ENCODE measurements around the gene LRFN5.
"Not testable (repeated sequence)": the region's sequence is repeated elsewhere in the genome, so short reads cannot be mapped to it uniquely, and the experiment has no call there.

The LRFN5 gene

DNA sequence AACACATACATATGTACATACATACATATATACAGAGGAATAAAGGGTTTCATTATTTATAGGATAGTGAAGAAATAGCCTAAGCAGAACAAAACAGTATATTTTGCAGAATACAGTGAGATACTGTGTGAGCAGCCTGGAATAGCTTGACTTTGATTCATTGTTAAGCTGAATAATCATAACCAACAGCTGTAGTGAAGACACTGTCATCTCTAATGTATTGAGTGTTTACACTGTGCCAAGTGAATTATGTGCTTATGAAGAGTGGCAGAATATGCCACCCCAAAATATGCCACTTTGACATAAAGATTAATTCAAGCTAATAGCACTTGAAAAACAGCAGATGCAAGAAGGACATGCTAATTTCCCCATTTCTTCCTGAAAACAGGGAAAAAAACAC, 48.2 kb upstream of the LRFN5 start:
- H3K36me3 ChIP-seq (ENCODE audit: control insufficient read depth in 2 of 2, insufficient read depth in 1 of 2, low read length in 2 of 2), result no peaks in the 10 kb centered on the region
- H3K4me1 ChIP-seq (ENCODE audit: control insufficient read depth, insufficient read depth, low read length), result no peaks in the 10 kb centered on the region
- ChIA-PET POLR2A (no interaction called here), CTCF (no interaction called here)
- H3K9me3 ChIP-seq (ENCODE audit: control insufficient read depth, insufficient read depth, low read depth, low read length), result no peaks in the 10 kb centered on the region
- H3K27ac ChIP-seq (ENCODE audit: extremely low read depth, low read depth, low read length), result no peak overlapping the region
- TF ChIP-seq SP3 (tag by site-specific recombination; IDR thresholded peaks at IDR 0.05) (no peak), ZNF530 (tag by site-specific recombination; IDR thresholded peaks at IDR 0.05; ENCODE audit: low read depth) (no peak), ZNF610 (tag by site-specific recombination; IDR thresholded peaks at IDR 0.05; ENCODE audit: borderline replicate concordance) (no peak), ZBTB21 (tag by site-specific recombination; IDR thresholded peaks at IDR 0.05) (no peak), KLF1 (tag by site-specific recombination; IDR thresholded peaks at IDR 0.05) (no peak), ZNF747 (tag by site-specific recombination; IDR thresholded peaks at IDR 0.05) (no peak), ZEB2 (tag by site-specific recombination; IDR thresholded peaks at IDR 0.05) (no peak), ZNF776 (tag by site-specific recombination; IDR thresholded peaks at IDR 0.05; ENCODE audit: borderline replicate concordance) (no peak), ZFP3 (tag by site-specific recombination; IDR thresholded peaks at IDR 0.05; ENCODE audit: low read depth) (no peak), ZNF558 (tag by site-specific recombination; IDR thresholded peaks at IDR 0.05) (no peak), ZNF791 (tag by site-specific recombination; IDR thresholded peaks at IDR 0.05) (no peak), HOXA7 (CRISPR knock-in tag; IDR thresholded peaks at IDR 0.05; ENCODE audit: borderline replicate concordance) (no peak), PRDM1 (tag by site-specific recombination; IDR thresholded peaks at IDR 0.05) (no peak), ZNF513 (tag by site-specific recombination; IDR thresholded peaks at IDR 0.05) (no peak)
- TF ChIP-seq, protein P1, sequence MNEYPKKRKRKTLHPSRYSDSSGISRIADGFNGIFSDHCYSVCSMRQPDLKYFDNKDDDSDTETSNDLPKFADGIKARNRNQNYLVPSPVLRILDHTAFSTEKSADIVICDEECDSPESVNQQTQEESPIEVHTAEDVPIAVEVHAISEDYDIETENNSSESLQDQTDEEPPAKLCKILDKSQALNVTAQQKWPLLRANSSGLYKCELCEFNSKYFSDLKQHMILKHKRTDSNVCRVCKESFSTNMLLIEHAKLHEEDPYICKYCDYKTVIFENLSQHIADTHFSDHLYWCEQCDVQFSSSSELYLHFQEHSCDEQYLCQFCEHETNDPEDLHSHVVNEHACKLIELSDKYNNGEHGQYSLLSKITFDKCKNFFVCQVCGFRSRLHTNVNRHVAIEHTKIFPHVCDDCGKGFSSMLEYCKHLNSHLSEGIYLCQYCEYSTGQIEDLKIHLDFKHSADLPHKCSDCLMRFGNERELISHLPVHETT (tag by site-specific recombination; IDR thresholded peaks at IDR 0.05), result no peak
- no peak overlapping the region for H3K4me3 ChIP-seq (ENCODE audit: low read depth, low read length)

DNA sequence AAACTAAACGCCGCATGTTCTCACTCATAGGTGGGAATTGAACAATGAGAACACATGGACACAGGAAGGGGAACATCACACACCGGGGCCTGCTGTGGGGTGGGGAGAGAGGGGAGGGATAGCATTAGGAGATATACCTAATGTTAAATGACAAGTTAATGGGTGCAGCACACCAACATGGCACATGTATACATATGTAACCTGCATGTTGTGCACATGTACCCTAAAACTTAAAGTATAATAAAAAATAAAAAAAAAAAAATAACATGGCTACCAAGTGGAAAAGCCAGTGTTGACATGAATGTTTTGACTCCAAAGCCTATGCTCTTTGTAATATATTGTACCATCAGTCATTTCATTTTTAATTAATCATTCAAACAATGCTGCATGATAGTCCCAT, 39.8 kb upstream of the LRFN5 start:
- H3K9me3 ChIP-seq (ENCODE audit: control insufficient read depth, insufficient read depth, low read depth, low read length); H3K4me1 ChIP-seq (ENCODE audit: control insufficient read depth, insufficient read depth, low read length); CTCF ChIA-PET; POLR2A ChIA-PET; H3K27ac ChIP-seq (ENCODE audit: extremely low read depth, low read depth, low read length); H3K4me3 ChIP-seq (ENCODE audit: low read depth, low read length); H3K36me3 ChIP-seq (ENCODE audit: control insufficient read depth in 2 of 2, insufficient read depth in 1 of 2, low read length in 2 of 2): not testable (repeated sequence)

GRCh38 chr14:41568979-41569378, 37.7 kb upstream of the LRFN5 start:
- Histone ChIP-seq H3K4me3 (ENCODE audit: low read depth, low read length) (no peak overlapping the region), H3K27ac (ENCODE audit: extremely low read depth, low read depth, low read length) (no peak overlapping the region), H3K9me3 (ENCODE audit: control insufficient read depth, insufficient read depth, low read depth, low read length) (no peaks in the 10 kb centered on the region), H3K4me1 (ENCODE audit: control insufficient read depth, insufficient read depth, low read length) (no peaks in the 10 kb centered on the region), H3K36me3 (ENCODE audit: control insufficient read depth in 2 of 2, insufficient read depth in 1 of 2, low read length in 2 of 2) (no peaks in the 10 kb centered on the region)
- ChIA-PET POLR2A (no interaction called here), CTCF (no interaction called here)
- no peak for TF ChIP-seq RBAK (tag by site-specific recombination; IDR thresholded peaks at IDR 0.05)
- TF ChIP-seq ZBTB17 (tag by site-specific recombination; IDR thresholded peaks at IDR 0.05), result no peak
- TF ChIP-seq, protein P2, sequence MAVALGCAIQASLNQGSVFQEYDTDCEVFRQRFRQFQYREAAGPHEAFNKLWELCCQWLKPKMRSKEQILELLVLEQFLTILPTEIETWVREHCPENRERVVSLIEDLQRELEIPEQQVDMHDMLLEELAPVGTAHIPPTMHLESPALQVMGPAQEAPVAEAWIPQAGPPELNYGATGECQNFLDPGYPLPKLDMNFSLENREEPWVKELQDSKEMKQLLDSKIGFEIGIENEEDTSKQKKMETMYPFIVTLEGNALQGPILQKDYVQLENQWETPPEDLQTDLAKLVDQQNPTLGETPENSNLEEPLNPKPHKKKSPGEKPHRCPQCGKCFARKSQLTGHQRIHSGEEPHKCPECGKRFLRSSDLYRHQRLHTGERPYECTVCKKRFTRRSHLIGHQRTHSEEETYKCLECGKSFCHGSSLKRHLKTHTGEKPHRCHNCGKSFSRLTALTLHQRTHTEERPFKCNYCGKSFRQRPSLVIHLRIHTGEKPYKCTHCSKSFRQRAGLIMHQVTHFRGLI (tag by site-specific recombination; IDR thresholded peaks at IDR 0.05), result no peak
- TF ChIP-seq, protein P3, sequence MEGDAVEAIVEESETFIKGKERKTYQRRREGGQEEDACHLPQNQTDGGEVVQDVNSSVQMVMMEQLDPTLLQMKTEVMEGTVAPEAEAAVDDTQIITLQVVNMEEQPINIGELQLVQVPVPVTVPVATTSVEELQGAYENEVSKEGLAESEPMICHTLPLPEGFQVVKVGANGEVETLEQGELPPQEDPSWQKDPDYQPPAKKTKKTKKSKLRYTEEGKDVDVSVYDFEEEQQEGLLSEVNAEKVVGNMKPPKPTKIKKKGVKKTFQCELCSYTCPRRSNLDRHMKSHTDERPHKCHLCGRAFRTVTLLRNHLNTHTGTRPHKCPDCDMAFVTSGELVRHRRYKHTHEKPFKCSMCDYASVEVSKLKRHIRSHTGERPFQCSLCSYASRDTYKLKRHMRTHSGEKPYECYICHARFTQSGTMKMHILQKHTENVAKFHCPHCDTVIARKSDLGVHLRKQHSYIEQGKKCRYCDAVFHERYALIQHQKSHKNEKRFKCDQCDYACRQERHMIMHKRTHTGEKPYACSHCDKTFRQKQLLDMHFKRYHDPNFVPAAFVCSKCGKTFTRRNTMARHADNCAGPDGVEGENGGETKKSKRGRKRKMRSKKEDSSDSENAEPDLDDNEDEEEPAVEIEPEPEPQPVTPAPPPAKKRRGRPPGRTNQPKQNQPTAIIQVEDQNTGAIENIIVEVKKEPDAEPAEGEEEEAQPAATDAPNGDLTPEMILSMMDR (tag by site-specific recombination; IDR thresholded peaks at IDR 0.05), result no peak
- TF ChIP-seq ZNF214 (tag by site-specific recombination; IDR thresholded peaks at IDR 0.05; ENCODE audit: borderline replicate concordance), result no peak
- no peak for TF ChIP-seq ZNF48 (tag by site-specific recombination; IDR thresholded peaks at IDR 0.05)
- TF ChIP-seq ZNF670 (tag by site-specific recombination; IDR thresholded peaks at IDR 0.05; ENCODE audit: low read depth), result no peak
- TF ChIP-seq HOXC10 (CRISPR knock-in tag; IDR thresholded peaks at IDR 0.05), result no peak
- no peak for TF ChIP-seq SCRT2 (tag by site-specific recombination; IDR thresholded peaks at IDR 0.05)
- TF ChIP-seq, protein P4, sequence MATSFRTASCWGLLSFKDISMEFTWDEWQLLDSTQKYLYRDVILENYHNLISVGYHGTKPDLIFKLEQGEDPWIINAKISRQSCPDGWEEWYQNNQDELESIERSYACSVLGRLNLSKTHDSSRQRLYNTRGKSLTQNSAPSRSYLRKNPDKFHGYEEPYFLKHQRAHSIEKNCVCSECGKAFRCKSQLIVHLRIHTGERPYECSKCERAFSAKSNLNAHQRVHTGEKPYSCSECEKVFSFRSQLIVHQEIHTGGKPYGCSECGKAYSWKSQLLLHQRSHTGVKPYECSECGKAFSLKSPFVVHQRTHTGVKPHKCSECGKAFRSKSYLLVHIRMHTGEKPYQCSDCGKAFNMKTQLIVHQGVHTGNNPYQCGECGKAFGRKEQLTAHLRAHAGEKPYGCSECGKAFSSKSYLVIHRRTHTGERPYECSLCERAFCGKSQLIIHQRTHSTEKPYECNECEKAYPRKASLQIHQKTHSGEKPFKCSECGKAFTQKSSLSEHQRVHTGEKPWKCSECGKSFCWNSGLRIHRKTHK (tag by site-specific recombination; IDR thresholded peaks at IDR 0.05), result no peak
- TF ChIP-seq ZNF114 (tag by site-specific recombination; IDR thresholded peaks at IDR 0.05), result no peak

All from HEK293 (cell line).